HFFc6 (cell line): Measurements from ENCODE around the gene PPL. TPM values are rescaled to one million over a fixed set of nuclear protein-coding genes. Genes with fewer than 3 reads are reported as not detected.

Source experiments
- DNase-seq: peaks from one replicate; pipeline ENCODE4 v3.0.0-alpha.2; 2018
- H3K27ac Mint-ChIP-seq: 2 replicates; pipeline ENCODE4 v1.8.0; 2020; ENCODE audit warnings: mild to moderate bottlenecking, mixed read lengths
- H3K27me3 Mint-ChIP-seq: 2 replicates; pipeline ENCODE4 v1.8.0; 2021; ENCODE audit warnings: mild to moderate bottlenecking, moderate library complexity, mixed read lengths; ENCODE audit not compliant: insufficient read depth
- H3K36me3 Mint-ChIP-seq: 2 replicates; pipeline ENCODE4 v1.8.0; 2021; ENCODE audit warnings: low read depth, mixed read lengths
- H3K4me1 Mint-ChIP-seq: 2 replicates; pipeline ENCODE4 v1.8.0; 2020; ENCODE audit warnings: low read depth, mixed read lengths
- H3K4me3 Mint-ChIP-seq: 2 replicates; pipeline ENCODE4 v1.8.0; 2020; ENCODE audit warnings: mild to moderate bottlenecking, moderate library complexity, mixed read lengths
- H3K9me3 Mint-ChIP-seq: 2 replicates; pipeline ENCODE4 v1.8.0; 2020; ENCODE audit warnings: mild to moderate bottlenecking, mixed read lengths
- total RNA-seq, 6 experiments: library from RNA; stranded (reverse); fragmentation: NEBNext Ultra II Directional; extraction: Animal tissue kit (Norgen Biotek cat#: 25700); gene quantifications; 2 replicates in 1 of 6; 3 replicates in 5 of 6; pipeline ENCODE4 v1.2.3, GENCODE V29; 2021
- TF ChIP-seq, protein P1 (sequence below): fragments of 200-600 bp; sonication (generic); IDR thresholded peaks from 2 replicates; pipeline ENCODE4 v1.5.0; 2021; ENCODE audit warnings: antibody characterized with exemption, mild to moderate bottlenecking

PPL gene
- total RNA-seq, 6 experiments from 2014 or later, result 0.02 to 0.06 (median 0.05) TPM; not detected in 3

DNA sequence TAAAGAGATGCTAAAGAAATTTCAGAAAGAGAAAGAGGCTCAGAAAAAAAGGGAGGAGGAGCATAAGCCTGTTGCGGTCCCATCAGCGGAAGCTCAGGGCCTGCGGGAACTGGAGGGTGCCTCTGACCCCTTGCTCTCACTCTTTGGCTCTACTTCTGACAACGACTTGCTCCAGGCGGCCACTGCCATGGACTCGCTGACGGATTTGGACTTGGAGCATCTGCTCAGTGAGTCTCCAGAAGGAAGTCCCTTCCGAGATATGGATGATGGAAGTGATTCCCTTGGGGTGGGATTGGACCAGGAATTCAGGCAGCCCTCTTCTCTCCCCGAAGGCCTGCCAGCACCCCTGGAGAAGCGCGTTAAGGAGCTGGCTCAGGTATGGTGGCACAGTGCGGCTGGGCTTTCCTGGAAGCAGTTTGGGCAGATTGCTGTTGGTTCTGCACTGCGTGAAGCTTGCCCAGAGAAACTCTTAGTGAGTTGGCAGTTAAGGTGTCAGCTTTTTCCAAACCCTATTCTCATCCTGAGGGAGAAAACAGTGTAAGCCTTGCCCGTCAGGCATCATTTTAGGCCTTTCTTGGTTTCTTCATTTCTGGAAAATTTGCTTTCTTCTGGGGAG lies 76.1 kb downstream of the PPL start:
- peaks cover 27% of the 10 kb centered on the region for H3K36me3 Mint-ChIP-seq
- no peak for DNase-seq
- H3K4me3 Mint-ChIP-seq, result no peak overlapping the region
- peaks cover 4% of the 10 kb centered on the region; the same call in 1 of the 2 replicates for H3K4me1 Mint-ChIP-seq
- no peak overlapping the region for H3K27ac Mint-ChIP-seq
- TF ChIP-seq, protein P1, sequence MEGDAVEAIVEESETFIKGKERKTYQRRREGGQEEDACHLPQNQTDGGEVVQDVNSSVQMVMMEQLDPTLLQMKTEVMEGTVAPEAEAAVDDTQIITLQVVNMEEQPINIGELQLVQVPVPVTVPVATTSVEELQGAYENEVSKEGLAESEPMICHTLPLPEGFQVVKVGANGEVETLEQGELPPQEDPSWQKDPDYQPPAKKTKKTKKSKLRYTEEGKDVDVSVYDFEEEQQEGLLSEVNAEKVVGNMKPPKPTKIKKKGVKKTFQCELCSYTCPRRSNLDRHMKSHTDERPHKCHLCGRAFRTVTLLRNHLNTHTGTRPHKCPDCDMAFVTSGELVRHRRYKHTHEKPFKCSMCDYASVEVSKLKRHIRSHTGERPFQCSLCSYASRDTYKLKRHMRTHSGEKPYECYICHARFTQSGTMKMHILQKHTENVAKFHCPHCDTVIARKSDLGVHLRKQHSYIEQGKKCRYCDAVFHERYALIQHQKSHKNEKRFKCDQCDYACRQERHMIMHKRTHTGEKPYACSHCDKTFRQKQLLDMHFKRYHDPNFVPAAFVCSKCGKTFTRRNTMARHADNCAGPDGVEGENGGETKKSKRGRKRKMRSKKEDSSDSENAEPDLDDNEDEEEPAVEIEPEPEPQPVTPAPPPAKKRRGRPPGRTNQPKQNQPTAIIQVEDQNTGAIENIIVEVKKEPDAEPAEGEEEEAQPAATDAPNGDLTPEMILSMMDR, result no peak
- no peaks in the 10 kb centered on the region for H3K9me3 Mint-ChIP-seq
- H3K27me3 Mint-ChIP-seq, result no peaks in the 10 kb centered on the region; the same call in 1 of the 2 replicates

DNA sequence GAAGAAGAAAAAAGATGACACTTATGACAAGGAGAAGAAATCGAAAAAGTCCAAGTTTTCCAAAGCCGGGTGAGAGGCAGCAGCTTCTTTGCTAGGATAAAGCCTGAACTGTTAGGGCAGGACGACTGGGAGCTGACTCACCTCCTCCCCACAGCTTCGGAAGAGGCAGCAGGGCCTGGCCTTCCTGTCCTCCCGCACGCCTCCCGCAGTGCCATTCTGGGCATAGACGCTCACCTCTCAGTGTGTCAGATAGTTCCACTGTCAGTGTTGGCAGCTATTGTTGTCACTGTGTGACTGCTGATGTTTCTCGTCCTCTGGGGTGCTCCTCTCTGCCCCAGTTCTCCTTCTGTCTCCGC lies 77.1 kb downstream of the PPL start:
- H3K4me3 Mint-ChIP-seq, result no peak overlapping the region
- no peaks in the 10 kb centered on the region for H3K9me3 Mint-ChIP-seq
- H3K36me3 Mint-ChIP-seq, result peaks cover 27% of the 10 kb centered on the region
- DNase-seq, result no peak
- H3K27me3 Mint-ChIP-seq, result no peaks in the 10 kb centered on the region; the same call in 1 of the 2 replicates
- TF ChIP-seq, protein P1, result no peak
- H3K27ac Mint-ChIP-seq, result no peak overlapping the region
- peaks cover 4% of the 10 kb centered on the region; the same call in 1 of the 2 replicates for H3K4me1 Mint-ChIP-seq

DNA sequence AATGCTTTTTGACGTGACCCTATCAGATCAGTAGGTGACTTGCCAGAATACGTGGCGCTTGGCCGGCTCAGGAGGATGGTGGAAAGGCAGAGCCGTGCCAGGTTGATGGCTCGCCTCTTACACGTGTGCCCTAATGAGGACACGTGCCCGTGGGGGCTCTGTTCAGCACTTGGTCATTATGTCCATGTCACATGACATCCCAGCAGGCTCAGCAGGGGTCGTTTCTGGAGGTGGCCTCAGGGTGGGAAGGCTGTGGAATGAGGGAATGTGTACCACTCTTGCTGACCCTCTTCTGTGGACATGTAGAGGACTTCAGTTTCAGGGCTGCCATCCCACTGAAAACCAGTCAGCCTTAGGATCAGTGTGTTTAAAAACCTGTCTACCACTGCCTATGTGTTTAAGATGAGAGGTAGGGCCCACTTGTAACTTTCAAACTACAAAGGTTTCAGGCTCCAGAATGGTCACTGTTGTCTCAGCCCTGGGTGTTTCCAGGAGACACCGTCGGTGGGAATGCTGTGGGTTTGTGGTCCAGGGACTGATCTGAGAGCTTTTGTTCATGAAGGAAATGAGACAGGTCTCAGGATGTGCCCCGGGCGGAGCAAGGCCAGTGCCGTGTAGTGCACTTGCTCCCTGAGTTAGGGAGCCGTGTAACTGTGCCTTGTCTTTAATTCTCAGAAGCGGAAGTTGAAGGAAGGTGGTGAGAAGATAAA lies 77.6 kb downstream of the PPL start:
- H3K36me3 Mint-ChIP-seq, result peaks cover 27% of the 10 kb centered on the region
- no peaks in the 10 kb centered on the region; the same call in 1 of the 2 replicates for H3K27me3 Mint-ChIP-seq
- TF ChIP-seq, protein P1, result no peak
- DNase-seq, result no peak
- H3K4me1 Mint-ChIP-seq, result peaks cover 4% of the 10 kb centered on the region; the same call in 1 of the 2 replicates
- H3K27ac Mint-ChIP-seq, result peak overlapping the region; percentile 20; the same call in 1 of the 2 replicates
- no peak overlapping the region for H3K4me3 Mint-ChIP-seq
- H3K9me3 Mint-ChIP-seq, result no peaks in the 10 kb centered on the region

DNA sequence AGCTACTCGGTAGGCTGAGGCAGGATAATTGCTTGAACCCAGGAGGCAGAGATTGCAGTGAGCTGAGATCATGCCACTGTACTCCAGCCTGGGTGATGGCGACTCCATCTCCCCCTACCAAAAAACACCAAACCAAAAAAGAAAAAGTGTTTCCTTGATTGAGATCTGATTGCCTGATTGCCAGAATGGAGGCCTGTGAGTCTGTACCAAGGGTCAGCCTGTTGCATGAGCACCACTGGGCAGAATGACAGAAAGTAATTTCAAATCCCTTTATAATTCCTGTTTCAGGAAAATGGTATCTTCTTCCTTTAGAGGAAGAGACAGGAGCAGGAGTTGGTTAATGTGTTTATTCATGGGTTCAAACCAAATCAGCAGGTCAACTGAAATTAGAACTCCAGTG lies 81.1 kb downstream of the PPL start:
- no peaks in the 10 kb centered on the region; the same call in 1 of the 2 replicates for H3K27me3 Mint-ChIP-seq
- TF ChIP-seq, protein P1, result no peak
- no peaks in the 10 kb centered on the region for H3K9me3 Mint-ChIP-seq
- H3K27ac Mint-ChIP-seq, result no peak overlapping the region
- H3K36me3 Mint-ChIP-seq, result peaks cover 21% of the 10 kb centered on the region
- H3K4me1 Mint-ChIP-seq, result peaks cover 26% of the 10 kb centered on the region
- DNase-seq, result no peak
- no peak overlapping the region for H3K4me3 Mint-ChIP-seq

DNA sequence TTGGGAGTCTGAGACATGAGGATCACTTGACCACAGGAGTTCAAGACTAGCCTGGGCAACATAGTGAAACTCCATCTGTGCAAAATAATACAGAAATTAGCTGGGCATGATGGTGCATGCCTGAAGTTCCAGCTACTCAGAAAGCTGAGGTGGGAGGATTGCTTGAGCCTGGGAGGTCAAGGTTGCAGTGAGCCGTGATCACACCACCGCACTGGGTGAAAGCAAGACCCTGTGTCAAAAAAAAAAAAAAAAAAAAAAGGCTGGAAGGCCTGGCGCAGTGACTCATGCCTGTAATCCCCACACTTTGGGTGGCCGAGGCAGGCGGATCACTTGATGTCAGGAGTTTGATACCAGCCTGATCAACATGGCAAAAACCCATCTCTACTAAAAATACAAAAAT lies 81.6 kb downstream of the PPL start:
- Mint-ChIP-seq H3K27ac (no peak overlapping the region), H3K27me3 (no peaks in the 10 kb centered on the region; the same call in 1 of the 2 replicates), H3K36me3 (peaks cover 20% of the 10 kb centered on the region), H3K4me1 (peaks cover 30% of the 10 kb centered on the region), H3K9me3 (no peaks in the 10 kb centered on the region), H3K4me3 (no peak overlapping the region)
- TF ChIP-seq, protein P1, result no peak
- DNase-seq, result no peak
